H7 (cell line): Measurements from ENCODE around the gene GSTO1. TPM values are rescaled to one million over a fixed set of nuclear protein-coding genes. Genes with fewer than 3 reads are reported as not detected.

Source experiments
- DNase-seq: peaks from one replicate; pipeline ENCODE4 v3.0.0; 2012
- H3K27me3 ChIP-seq: 2 replicates; pipeline ENCODE4 v1.6.0; 2011; ENCODE audit warnings: mild to moderate bottlenecking, low read length; ENCODE audit not compliant: control insufficient read depth, insufficient read depth
- H3K36me3 ChIP-seq: replicated peaks from 2 replicates; pipeline ENCODE4 v1.5.1; 2011; ENCODE audit warnings: low read length; ENCODE audit not compliant: control insufficient read depth, insufficient read depth
- H3K4me3 ChIP-seq: 2 replicates; pipeline ENCODE4 v1.5.1; 2011; ENCODE audit warnings: low read depth, mild to moderate bottlenecking, control low read depth, low read length, moderate library complexity; ENCODE audit not compliant: insufficient read depth
- total RNA-seq: library from RNA; depleted of rRNA; stranded (reverse); fragments of >200 nt; shearing (Covaris generic); gene quantifications from 2 replicates; pipeline ENCODE4 v1.2.3, GENCODE V29; 2014

Gene GSTO1
- total RNA-seq, 1 experiment from 2014 or later: 130 TPM

GRCh38 chr10:104276192-104276591 lies 21.5 kb downstream of the GSTO1 start:
- Histone ChIP-seq H3K36me3 (peaks cover 3% of the 10 kb centered on the region), H3K4me3 (no peak overlapping the region), H3K27me3 (no peaks in the 10 kb centered on the region; the same call in 1 of the 2 replicates)
- DNase-seq: no peak

GRCh38 chr10:104277785-104278184 lies 23.1 kb downstream of the GSTO1 start:
- Histone ChIP-seq H3K36me3 (peaks cover 3% of the 10 kb centered on the region), H3K27me3 (no peaks in the 10 kb centered on the region; the same call in 1 of the 2 replicates), H3K4me3 (no peak overlapping the region)
- DNase-seq: no peak

GRCh38 chr10:104279550-104280259 lies 25.0 kb downstream of the GSTO1 start:
- no peak overlapping the region for H3K4me3 ChIP-seq
- H3K36me3 ChIP-seq: peaks cover 3% of the 10 kb centered on the region

DNA sequence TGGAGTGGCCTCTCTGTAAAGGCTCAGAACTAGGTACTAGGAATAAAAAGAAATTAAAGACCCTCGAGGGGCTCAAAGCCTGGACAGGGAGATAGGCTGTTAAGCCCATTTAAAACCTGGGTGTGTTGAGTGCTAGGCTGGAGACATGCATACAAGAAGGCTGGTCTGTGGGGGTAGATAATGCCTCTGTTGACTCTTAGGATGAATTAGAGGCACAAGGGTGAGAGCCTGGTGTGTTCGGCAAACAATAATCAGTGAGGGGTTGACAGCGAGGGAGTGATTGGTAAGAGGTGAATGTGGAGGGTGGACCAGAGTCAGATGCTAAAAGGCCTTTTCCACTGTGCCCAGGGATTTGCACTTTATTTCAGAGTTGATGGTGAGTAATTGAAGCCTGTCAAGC lies 27.0 kb downstream of the GSTO1 start:
- peaks cover 3% of the 10 kb centered on the region for H3K36me3 ChIP-seq
- no peak overlapping the region for H3K4me3 ChIP-seq
- no peak for DNase-seq
- no peaks in the 10 kb centered on the region for H3K27me3 ChIP-seq

More at GRCh38 chr10:104279550-104280259, 25.0 kb downstream of the GSTO1 start:
- H3K27me3 ChIP-seq: no peaks in the 10 kb centered on the region; the same call in 1 of the 2 replicates
- no peak for DNase-seq

DNA sequence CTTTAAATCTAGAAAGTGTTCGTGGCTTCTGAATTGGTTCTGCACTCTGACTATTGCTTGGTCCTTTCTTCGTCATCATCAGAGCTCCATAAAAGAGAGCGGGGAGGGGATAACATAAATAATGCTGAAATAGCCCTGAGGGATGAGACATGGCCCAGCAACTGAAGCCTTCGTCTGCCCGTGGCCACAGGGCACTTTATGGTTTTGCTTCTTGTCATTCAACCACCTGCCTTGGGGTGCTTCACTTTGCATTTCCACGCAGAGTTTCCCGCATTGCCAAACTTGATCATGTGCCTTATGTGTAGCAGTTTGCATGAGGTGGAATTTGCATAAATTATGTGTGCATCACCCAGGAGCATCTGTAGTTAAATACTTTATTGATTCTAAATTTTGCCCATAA lies 30.2 kb downstream of the GSTO1 start:
- no peaks in the 10 kb centered on the region for H3K27me3 ChIP-seq
- H3K4me3 ChIP-seq: no peak overlapping the region
- no peak for DNase-seq
- no peaks in the 10 kb centered on the region; the same call in none of the 2 replicates for H3K36me3 ChIP-seq

DNA sequence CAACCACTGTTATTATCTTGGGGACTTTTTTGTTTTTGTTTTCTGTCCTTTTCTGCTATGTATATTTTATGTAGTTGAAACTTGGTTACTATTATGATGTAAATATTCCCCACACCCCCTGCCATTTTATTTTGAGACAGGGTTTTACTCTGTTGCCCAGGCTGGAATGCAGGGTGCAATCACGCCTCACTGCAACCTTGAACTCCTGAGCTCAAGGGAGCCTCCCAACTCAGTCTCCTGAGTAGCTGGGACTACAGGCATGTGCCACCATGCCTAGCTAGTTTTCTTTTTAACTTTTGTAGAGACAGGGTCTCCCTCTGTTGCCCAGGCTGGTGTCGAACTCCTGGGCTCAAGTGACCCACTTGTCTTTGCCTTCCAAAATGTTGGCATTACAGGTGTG lies 32.2 kb downstream of the GSTO1 start:
- Histone ChIP-seq H3K4me3 (no peak overlapping the region), H3K27me3 (no peaks in the 10 kb centered on the region), H3K36me3 (no peaks in the 10 kb centered on the region; the same call in none of the 2 replicates)
- DNase-seq: no peak

DNA sequence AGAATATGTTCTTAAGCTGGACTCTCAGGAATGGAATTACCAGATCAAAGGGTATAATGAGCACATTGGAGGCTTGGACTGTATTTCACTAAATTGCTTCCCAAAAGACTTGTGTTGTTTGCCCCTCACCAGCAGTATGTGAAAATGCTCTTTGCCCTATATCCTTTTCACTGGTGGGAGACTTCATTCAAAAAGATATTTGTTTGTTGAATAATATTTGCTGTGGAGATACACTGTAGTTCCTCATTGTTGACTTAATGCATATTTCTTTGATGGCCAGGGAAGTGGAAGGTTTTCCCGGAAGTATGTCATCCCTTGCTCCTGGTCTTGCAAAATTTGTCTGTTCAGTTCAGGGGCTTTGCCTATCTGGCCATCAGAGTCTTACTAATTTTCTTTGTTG lies 33.7 kb downstream of the GSTO1 start:
- no peak overlapping the region for H3K4me3 ChIP-seq
- no peaks in the 10 kb centered on the region; the same call in none of the 2 replicates for H3K36me3 ChIP-seq
- DNase-seq: no peak
- no peaks in the 10 kb centered on the region for H3K27me3 ChIP-seq

DNA sequence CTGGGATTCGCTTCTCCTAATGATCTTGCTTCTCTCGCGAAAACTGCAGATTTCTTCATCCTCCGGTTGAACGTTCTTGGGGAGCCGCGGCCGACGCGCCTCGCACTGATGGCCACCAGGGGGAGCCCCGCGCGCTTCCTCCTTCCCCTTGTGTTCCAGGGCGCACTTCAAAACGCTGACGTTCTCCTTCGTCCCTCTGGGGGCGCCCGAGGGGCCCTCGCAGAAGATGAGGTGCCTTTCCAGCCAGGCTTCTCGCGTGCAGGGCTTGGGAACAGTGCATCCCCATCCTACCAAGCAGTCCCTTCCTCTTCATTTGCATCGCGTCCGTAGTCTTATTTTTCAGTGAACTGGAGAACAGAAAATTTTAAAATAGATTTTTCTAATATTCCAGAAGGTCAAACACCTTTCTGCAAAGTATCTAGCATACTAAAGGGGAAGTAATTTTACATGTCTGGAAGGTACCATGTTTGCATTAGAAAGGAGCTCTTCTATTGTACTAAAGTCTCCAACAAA lies 36.8 kb downstream of the GSTO1 start:
- Histone ChIP-seq H3K27me3 (no peaks in the 10 kb centered on the region; the same call in 1 of the 2 replicates), H3K36me3 (peaks cover 2% of the 10 kb centered on the region; the same call in 1 of the 2 replicates), H3K4me3 (no peak overlapping the region)
- DNase-seq: peak; percentile 93

DNA sequence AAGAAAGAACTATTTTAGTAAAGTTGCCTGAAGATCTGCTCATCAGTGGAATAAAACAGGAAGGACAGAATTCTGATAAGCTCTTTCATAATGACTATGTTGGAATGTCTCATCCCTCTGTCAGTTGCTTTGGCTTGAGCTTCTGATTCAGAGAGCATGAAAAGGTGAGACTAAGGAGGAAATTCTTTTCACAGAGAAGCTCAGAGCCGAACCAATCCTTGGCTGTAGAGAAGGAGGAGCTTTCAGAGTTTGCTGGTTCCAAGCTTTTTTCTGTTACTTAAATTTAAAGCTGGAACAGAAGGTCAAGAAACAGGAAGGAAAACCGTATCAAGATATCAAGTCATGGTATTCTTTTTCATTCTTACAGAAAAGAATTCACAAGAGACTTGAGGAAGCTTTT lies 38.3 kb downstream of the GSTO1 start:
- H3K27me3 ChIP-seq: no peaks in the 10 kb centered on the region; the same call in 1 of the 2 replicates
- peaks cover 2% of the 10 kb centered on the region; the same call in 1 of the 2 replicates for H3K36me3 ChIP-seq
- no peak for DNase-seq
- H3K4me3 ChIP-seq: no peak overlapping the region

- Histone ChIP-seq H3K4me3 (no peak overlapping the region), H3K36me3 (peaks cover 2% of the 10 kb centered on the region; the same call in 1 of the 2 replicates), H3K27me3 (no peaks in the 10 kb centered on the region; the same call in 1 of the 2 replicates)
- DNase-seq: no peak
Observed at GRCh38 chr10:104293781-104294321, 39.2 kb downstream of the GSTO1 start.

DNA sequence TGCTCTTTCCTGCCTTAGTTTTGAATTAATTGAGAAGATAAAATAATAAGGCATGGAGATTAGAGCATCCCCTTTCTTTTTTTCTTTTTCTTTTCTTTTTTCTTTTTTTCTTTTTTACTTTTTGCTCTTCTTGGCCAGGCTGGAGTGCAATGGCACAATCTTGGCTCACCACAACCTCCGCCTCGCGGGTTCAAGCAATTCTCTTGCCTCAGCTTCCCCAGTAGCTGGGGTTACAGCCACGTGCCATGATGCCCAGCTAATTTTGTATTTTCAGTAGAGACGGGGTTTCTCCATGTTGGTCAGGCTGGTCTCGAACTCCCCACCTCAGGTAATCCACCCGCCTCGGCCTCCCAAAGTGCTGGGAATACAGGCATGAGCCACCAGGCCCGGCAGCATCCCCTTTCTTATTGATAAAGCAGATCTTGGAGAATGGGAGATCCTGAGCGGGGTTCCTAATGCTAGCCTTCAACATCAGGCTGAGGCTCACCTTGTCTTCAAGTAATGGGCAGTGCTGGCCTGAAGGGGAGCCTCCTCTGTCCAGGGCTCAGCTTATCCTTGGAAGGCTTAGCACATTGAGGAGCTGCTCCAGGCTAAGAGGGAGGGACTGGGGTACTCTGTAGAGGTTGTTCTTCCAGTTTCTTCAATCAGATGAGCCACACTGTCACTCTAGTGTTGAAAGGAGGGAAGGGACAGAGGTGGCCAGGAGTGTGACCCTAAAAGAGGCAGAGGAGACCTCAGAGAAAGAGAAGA lies 42.2 kb downstream of the GSTO1 start:
- H3K27me3 ChIP-seq: no peaks in the 10 kb centered on the region; the same call in 1 of the 2 replicates
- no peak for DNase-seq
- H3K36me3 ChIP-seq: peaks cover 3% of the 10 kb centered on the region

GRCh38 chr10:104297697-104298660 lies 43.3 kb downstream of the GSTO1 start:
- Histone ChIP-seq H3K27me3 (no peaks in the 10 kb centered on the region; the same call in 1 of the 2 replicates), H3K36me3 (peaks cover 3% of the 10 kb centered on the region), H3K4me3 (no peak overlapping the region)
- peak; percentile 75 for DNase-seq

More for the DNA sequence above, 42.2 kb downstream of the GSTO1 start:
- H3K4me3 ChIP-seq: no peak overlapping the region

- DNase-seq: no peak
- Histone ChIP-seq H3K27me3 (no peaks in the 10 kb centered on the region; the same call in 1 of the 2 replicates), H3K4me3 (no peak overlapping the region), H3K36me3 (peaks cover 3% of the 10 kb centered on the region)
Observed at GRCh38 chr10:104299031-104299904, 44.6 kb downstream of the GSTO1 start.
